ENCODE results near the gene RAI2.

Gene RAI2

GRCh38 chrX:17817251-17817650, 43.8 kb downstream of the RAI2 start:
- Histone ChIP-seq H3K27ac (replicated peaks; ENCODE audit: low read length) (no peak overlapping the region), H2AK5ac (ENCODE audit: low read depth, low read length) (no peak overlapping the region), H3K4ac (ENCODE audit: low read length) (no peak overlapping the region), H3K36me3 (replicated peaks in 1 of 2; ENCODE audit: control insufficient read depth in 2 of 2, insufficient read depth in 2 of 2, low read length in 2 of 2) (no peaks in the 10 kb centered on the region), H2BK120ac (ENCODE audit: low read depth, low read length) (no peak overlapping the region), H3K9me3 (replicated peaks in 1 of 2; ENCODE audit: control insufficient read depth in 2 of 2, insufficient read depth in 1 of 2, low read depth in 1 of 2, low read length in 2 of 2) (no peaks in the 10 kb centered on the region), H4K8ac (ENCODE audit: low read depth, low read length) (no peak overlapping the region), H2AFZ (ENCODE audit: low read length) (peak overlapping the region; percentile 15), H3K4me2 (ENCODE audit: insufficient read depth, low read length, poor library complexity, severe bottlenecking) (no peak overlapping the region), H3K4me3 (ENCODE audit: low read length in 2 of 2) (no peak overlapping the region), H2BK12ac (ENCODE audit: low read length) (no peak overlapping the region), H3K23ac (ENCODE audit: low read depth, low read length, poor library complexity) (no peak overlapping the region), H3K18ac (ENCODE audit: low read length) (no peak overlapping the region), H4K91ac (ENCODE audit: low read depth, low read length, poor library complexity) (no peak overlapping the region), H2BK15ac (ENCODE audit: low read length) (no peak overlapping the region), H2BK5ac (ENCODE audit: low read length) (no peak overlapping the region), H3K14ac (ENCODE audit: low read length) (no peak overlapping the region), H3K4me1 (ENCODE audit: control insufficient read depth in 2 of 2, insufficient read depth in 1 of 2, low read depth in 1 of 2, low read length in 2 of 2) (no peaks in the 10 kb centered on the region), H3K27me3 (ENCODE audit: control insufficient read depth in 3 of 3, insufficient read depth in 3 of 3, low read depth in 1 of 3, low read length in 3 of 3) (peaks cover 0 to 17% (median 0%) of the 10 kb centered on the region in 3 experiments), H3K9ac (ENCODE audit: low read depth, low read length, poor library complexity) (no peak overlapping the region), H3K79me1 (ENCODE audit: low read depth, low read length) (peaks cover 2% of the 10 kb centered on the region)
- no peak for DNase-seq (ENCODE audit: low spot score)
- WGBS, 2 donors (ENCODE audit: extremely low coverage in 2 of 2, insufficient read length in 2 of 2, insufficient replicate concordance in 1 of 2): no CpG with 5 or more reads among the region's 1 CpG

GRCh38 chrX:17814557-17814956, 46.5 kb downstream of the RAI2 start:
- peaks cover 2% of the 10 kb centered on the region for H3K79me1 ChIP-seq (ENCODE audit: low read depth, low read length)
- no peaks in the 10 kb centered on the region for H3K4me1 ChIP-seq (ENCODE audit: control insufficient read depth in 2 of 2, insufficient read depth in 1 of 2, low read depth in 1 of 2, low read length in 2 of 2)
- H2BK120ac ChIP-seq (ENCODE audit: low read depth, low read length): no peak overlapping the region
- H3K4me3 ChIP-seq (ENCODE audit: low read length in 2 of 2): no peak overlapping the region
- H3K9me3 ChIP-seq (replicated peaks in 1 of 2; ENCODE audit: control insufficient read depth in 2 of 2, insufficient read depth in 1 of 2, low read depth in 1 of 2, low read length in 2 of 2): no peaks in the 10 kb centered on the region
- H2AFZ ChIP-seq (ENCODE audit: low read length): no peak overlapping the region
- no peak overlapping the region for H4K91ac ChIP-seq (ENCODE audit: low read depth, low read length, poor library complexity)
- no CpG with 5 or more reads among the region's 3 CpGs for WGBS, 2 donors (ENCODE audit: extremely low coverage in 2 of 2, insufficient read length in 2 of 2, insufficient replicate concordance in 1 of 2)
- H3K36me3 ChIP-seq (replicated peaks in 1 of 2; ENCODE audit: control insufficient read depth in 2 of 2, insufficient read depth in 2 of 2, low read length in 2 of 2): no peaks in the 10 kb centered on the region
- H2AK5ac ChIP-seq (ENCODE audit: low read depth, low read length): no peak overlapping the region
- H3K4me2 ChIP-seq (ENCODE audit: insufficient read depth, low read length, poor library complexity, severe bottlenecking): no peak overlapping the region
- no peak overlapping the region for H3K23ac ChIP-seq (ENCODE audit: low read depth, low read length, poor library complexity)
- no peak overlapping the region for H2BK12ac ChIP-seq (ENCODE audit: low read length)
- H3K14ac ChIP-seq (ENCODE audit: low read length): no peak overlapping the region
- H2BK15ac ChIP-seq (ENCODE audit: low read length): no peak overlapping the region
- DNase-seq (ENCODE audit: low spot score): no peak
- peaks cover 0 to 17% (median 0%) of the 10 kb centered on the region in 3 experiments for H3K27me3 ChIP-seq (ENCODE audit: control insufficient read depth in 3 of 3, insufficient read depth in 3 of 3, low read depth in 1 of 3, low read length in 3 of 3)
- H3K4ac ChIP-seq (ENCODE audit: low read length): no peak overlapping the region
- H3K27ac ChIP-seq (replicated peaks; ENCODE audit: low read length): no peak overlapping the region
- no peak overlapping the region for H3K18ac ChIP-seq (ENCODE audit: low read length)
- no peak overlapping the region for H2BK5ac ChIP-seq (ENCODE audit: low read length)
- H3K9ac ChIP-seq (ENCODE audit: low read depth, low read length, poor library complexity): no peak overlapping the region
- no peak overlapping the region for H4K8ac ChIP-seq (ENCODE audit: low read depth, low read length)

- Histone ChIP-seq H3K4me1 (ENCODE audit: control insufficient read depth in 2 of 2, insufficient read depth in 1 of 2, low read depth in 1 of 2, low read length in 2 of 2) (no peaks in the 10 kb centered on the region), H3K4me3 (ENCODE audit: low read length in 2 of 2) (no peak overlapping the region), H3K27ac (replicated peaks; ENCODE audit: low read length) (no peak overlapping the region), H2BK5ac (ENCODE audit: low read length) (no peak overlapping the region), H4K8ac (ENCODE audit: low read depth, low read length) (no peak overlapping the region), H3K23ac (ENCODE audit: low read depth, low read length, poor library complexity) (no peak overlapping the region), H3K79me1 (ENCODE audit: low read depth, low read length) (peaks cover 2% of the 10 kb centered on the region), H2AFZ (ENCODE audit: low read length) (no peak overlapping the region), H3K36me3 (replicated peaks in 1 of 2; ENCODE audit: control insufficient read depth in 2 of 2, insufficient read depth in 2 of 2, low read length in 2 of 2) (no peaks in the 10 kb centered on the region), H3K27me3 (ENCODE audit: control insufficient read depth in 3 of 3, insufficient read depth in 3 of 3, low read depth in 1 of 3, low read length in 3 of 3) (peaks cover 0 to 16% (median 0%) of the 10 kb centered on the region in 3 experiments), H3K14ac (ENCODE audit: low read length) (no peak overlapping the region), H3K18ac (ENCODE audit: low read length) (no peak overlapping the region), H4K91ac (ENCODE audit: low read depth, low read length, poor library complexity) (no peak overlapping the region), H2AK5ac (ENCODE audit: low read depth, low read length) (no peak overlapping the region), H3K9me3 (replicated peaks in 1 of 2; ENCODE audit: control insufficient read depth in 2 of 2, insufficient read depth in 1 of 2, low read depth in 1 of 2, low read length in 2 of 2) (no peaks in the 10 kb centered on the region), H2BK12ac (ENCODE audit: low read length) (no peak overlapping the region), H2BK120ac (ENCODE audit: low read depth, low read length) (no peak overlapping the region), H3K9ac (ENCODE audit: low read depth, low read length, poor library complexity) (no peak overlapping the region), H3K4me2 (ENCODE audit: insufficient read depth, low read length, poor library complexity, severe bottlenecking) (no peak overlapping the region), H3K4ac (ENCODE audit: low read length) (no peak overlapping the region), H2BK15ac (ENCODE audit: low read length) (no peak overlapping the region)
- DNase-seq (ENCODE audit: low spot score): no peak
- no CpG with 5 or more reads among the region's 3 CpGs for WGBS, 2 donors (ENCODE audit: extremely low coverage in 2 of 2, insufficient read length in 2 of 2, insufficient replicate concordance in 1 of 2)
These were observed 47.0 kb downstream of the RAI2 start for GRCh38 chrX:17814059-17814458.

GRCh38 chrX:17813277-17813676, 47.8 kb downstream of the RAI2 start:
- no CpG with 5 or more reads among the region's 3 CpGs for WGBS, 2 donors (ENCODE audit: extremely low coverage in 2 of 2, insufficient read length in 2 of 2, insufficient replicate concordance in 1 of 2)
- no peak overlapping the region for H3K4me3 ChIP-seq (ENCODE audit: low read length in 2 of 2)
- H2AFZ ChIP-seq (ENCODE audit: low read length): no peak overlapping the region
- H3K36me3 ChIP-seq (replicated peaks in 1 of 2; ENCODE audit: control insufficient read depth in 2 of 2, insufficient read depth in 2 of 2, low read length in 2 of 2): no peaks in the 10 kb centered on the region
- no peak overlapping the region for H4K8ac ChIP-seq (ENCODE audit: low read depth, low read length)
- H3K14ac ChIP-seq (ENCODE audit: low read length): no peak overlapping the region
- H2BK15ac ChIP-seq (ENCODE audit: low read length): no peak overlapping the region
- no peak overlapping the region for H2AK5ac ChIP-seq (ENCODE audit: low read depth, low read length)
- no peak overlapping the region for H3K4me2 ChIP-seq (ENCODE audit: insufficient read depth, low read length, poor library complexity, severe bottlenecking)
- no peak overlapping the region for H3K9ac ChIP-seq (ENCODE audit: low read depth, low read length, poor library complexity)
- H2BK120ac ChIP-seq (ENCODE audit: low read depth, low read length): no peak overlapping the region
- no peak overlapping the region for H4K91ac ChIP-seq (ENCODE audit: low read depth, low read length, poor library complexity)
- H2BK5ac ChIP-seq (ENCODE audit: low read length): no peak overlapping the region
- H3K9me3 ChIP-seq (replicated peaks in 1 of 2; ENCODE audit: control insufficient read depth in 2 of 2, insufficient read depth in 1 of 2, low read depth in 1 of 2, low read length in 2 of 2): no peaks in the 10 kb centered on the region
- H3K18ac ChIP-seq (ENCODE audit: low read length): no peak overlapping the region
- peaks cover 0 to 10% (median 0%) of the 10 kb centered on the region in 3 experiments for H3K27me3 ChIP-seq (ENCODE audit: control insufficient read depth in 3 of 3, insufficient read depth in 3 of 3, low read depth in 1 of 3, low read length in 3 of 3)
- peaks cover 2% of the 10 kb centered on the region for H3K79me1 ChIP-seq (ENCODE audit: low read depth, low read length)
- H3K23ac ChIP-seq (ENCODE audit: low read depth, low read length, poor library complexity): no peak overlapping the region
- no peak overlapping the region for H3K4ac ChIP-seq (ENCODE audit: low read length)
- no peaks in the 10 kb centered on the region for H3K4me1 ChIP-seq (ENCODE audit: control insufficient read depth in 2 of 2, insufficient read depth in 1 of 2, low read depth in 1 of 2, low read length in 2 of 2)
- H3K27ac ChIP-seq (replicated peaks; ENCODE audit: low read length): no peak overlapping the region
- no peak overlapping the region for H2BK12ac ChIP-seq (ENCODE audit: low read length)
- DNase-seq (ENCODE audit: low spot score): no peak

Data from neuronal stem cell (in vitro differentiated cells).